SK-N-MC (cell line): Measurements from ENCODE around the gene GANAB.

Experiments used
- EZH2 ChIP-seq: fragments of 200-600 bp; sonication (generic); IDR thresholded peaks from one replicate; pipeline ENCODE4 v1.6.1; 2017; ENCODE audit warnings: antibody characterized with exemption
- FOXP2 ChIP-seq: optimal IDR thresholded peaks from 2 replicates; pipeline ENCODE3; 2011; ENCODE audit warnings: mild to moderate bottlenecking, moderate library complexity; ENCODE audit not compliant: insufficient read depth; ENCODE audit errors: extremely low read length, control extremely low read depth
- POLR2AphosphoS5 ChIP-seq: IDR thresholded peaks from 2 replicates; pipeline ENCODE4 v1.6.1; 2012; ENCODE audit warnings: mild to moderate bottlenecking, low read depth, low read length, borderline replicate concordance

GRCh38 chr11:62603776-62604299 is 42.6 kb downstream of the GANAB start:
- TF ChIP-seq EZH2 (no peak), POLR2AphosphoS5 (no peak), FOXP2 (no peak)
